GM12892 (cell line): Measurements from ENCODE around the gene CHERP.
"Not testable (repeated sequence)": the region's sequence is repeated elsewhere in the genome, so short reads cannot be mapped to it uniquely, and the experiment has no call there.

Experiments
- POLR2A ChIP-seq: IDR thresholded peaks from 2 replicates; pipeline ENCODE4 v1.6.1; 2011; ENCODE audit warnings: low read depth, low read length, control low read depth
- POLR2AphosphoS5 ChIP-seq: IDR thresholded peaks from 2 replicates; pipeline ENCODE4 v1.6.1; 2011; ENCODE audit warnings: low read depth, low read length, control low read depth
- TAF1 ChIP-seq: IDR thresholded peaks from 2 replicates; pipeline ENCODE4 v1.6.1; 2011; ENCODE audit warnings: low read depth, mild to moderate bottlenecking, control low read depth, low read length, borderline replicate concordance

- TF ChIP-seq POLR2A, POLR2AphosphoS5, TAF1: not testable (repeated sequence)
Observed at GRCh38 chr19:16512611-16513010, 29.6 kb downstream of the CHERP start.
